Lower leg skin (tissue), 3 donors: Measurements from ENCODE around the gene HILPDA.
"Not testable (repeated sequence)": the region's sequence is repeated elsewhere in the genome, so short reads cannot be mapped to it uniquely, and the experiment has no call there.

ENCODE experiments used
- POLR2A ChIP-seq, 2 donors: fragments of 450-650 bp; IDR thresholded peaks; one replicate each; pipeline ENCODE4 v1.6.1; 2016 to 2017; ENCODE audit warnings: antibody characterized with exemption in 2 of 2, mild to moderate bottlenecking in 1 of 2, moderate library complexity in 1 of 2
- TF ChIP-seq, protein P1 (sequence below), 3 donors: fragments of 450-650 bp; IDR thresholded peaks; one replicate each; pipeline ENCODE4 v1.5.1; 2016; ENCODE audit warnings: antibody characterized with exemption in 3 of 3, mild to moderate bottlenecking in 3 of 3, moderate library complexity in 2 of 3

DNA sequence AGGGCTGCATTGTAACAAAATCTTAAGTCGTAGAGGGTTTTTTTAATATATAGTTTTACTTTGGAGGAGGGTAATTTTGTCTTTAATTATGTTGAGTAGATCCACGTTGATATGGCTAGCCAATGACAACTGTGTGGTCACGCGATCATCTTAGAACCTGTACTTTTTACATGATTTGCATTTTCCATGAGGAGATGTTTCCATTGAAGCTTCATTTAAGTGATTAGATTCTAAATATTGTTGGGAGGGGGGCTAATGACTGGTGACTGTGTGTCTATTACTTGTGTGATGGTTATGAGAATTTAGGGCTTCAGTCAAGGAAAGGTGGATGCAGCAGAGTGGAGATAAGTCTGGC lies 21.6 kb downstream of the HILPDA start:
- TF ChIP-seq, protein P1, sequence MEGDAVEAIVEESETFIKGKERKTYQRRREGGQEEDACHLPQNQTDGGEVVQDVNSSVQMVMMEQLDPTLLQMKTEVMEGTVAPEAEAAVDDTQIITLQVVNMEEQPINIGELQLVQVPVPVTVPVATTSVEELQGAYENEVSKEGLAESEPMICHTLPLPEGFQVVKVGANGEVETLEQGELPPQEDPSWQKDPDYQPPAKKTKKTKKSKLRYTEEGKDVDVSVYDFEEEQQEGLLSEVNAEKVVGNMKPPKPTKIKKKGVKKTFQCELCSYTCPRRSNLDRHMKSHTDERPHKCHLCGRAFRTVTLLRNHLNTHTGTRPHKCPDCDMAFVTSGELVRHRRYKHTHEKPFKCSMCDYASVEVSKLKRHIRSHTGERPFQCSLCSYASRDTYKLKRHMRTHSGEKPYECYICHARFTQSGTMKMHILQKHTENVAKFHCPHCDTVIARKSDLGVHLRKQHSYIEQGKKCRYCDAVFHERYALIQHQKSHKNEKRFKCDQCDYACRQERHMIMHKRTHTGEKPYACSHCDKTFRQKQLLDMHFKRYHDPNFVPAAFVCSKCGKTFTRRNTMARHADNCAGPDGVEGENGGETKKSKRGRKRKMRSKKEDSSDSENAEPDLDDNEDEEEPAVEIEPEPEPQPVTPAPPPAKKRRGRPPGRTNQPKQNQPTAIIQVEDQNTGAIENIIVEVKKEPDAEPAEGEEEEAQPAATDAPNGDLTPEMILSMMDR (IDR thresholded peaks at IDR 0.05) = not testable (repeated sequence)
- not testable (repeated sequence) for TF ChIP-seq POLR2A (IDR thresholded peaks at IDR 0.05)
